H1 (cell line): ENCODE measurements around the gene CACNG6. TPM values are rescaled to one million over a fixed set of nuclear protein-coding genes. Genes with fewer than 3 reads are reported as not detected.

ENCODE experiments used
- FOSL1 ChIP-seq: IDR thresholded peaks from 2 replicates; pipeline ENCODE4 v1.6.1; 2011; ENCODE audit warnings: mild to moderate bottlenecking, low read depth, low read length, moderate library complexity; ENCODE audit not compliant: insufficient read depth
- MAFK ChIP-seq: IDR thresholded peaks from 2 replicates; pipeline ENCODE4 v1.6.1; 2012; ENCODE audit warnings: low read depth, mild to moderate bottlenecking, improper control_type of control experiment, low read length
- RNF2 ChIP-seq: fragments of 200-900, 300-1000 bp; sonication (generic); IDR thresholded peaks from 2 replicates; pipeline ENCODE4 v1.7.1; 2016; ENCODE audit warnings: borderline replicate concordance, low read depth, mild to moderate bottlenecking, antibody characterized with exemption, low read length; ENCODE audit not compliant: poor library complexity, severe bottlenecking; ENCODE audit errors: missing control alignments
- polyA plus RNA-seq, 7 experiments: library from polyadenylated mRNA; depleted of rRNA in 3 of 7; stranded (reverse) in 5 of 7; unstranded in 2 of 7; fragments of >200 nt in 5 of 7; fragments of 200-250 nt in 2 of 7; gene quantifications; 1 replicate in 5 of 7; 2 replicates in 1 of 7; 4 replicates in 1 of 7; pipeline versions ENCODE4 v1.2.1 to v1.2.3, GENCODE V29; 2011 to 2013; ENCODE audit warnings: missing spikeins in 2 of 7, mixed read lengths in 2 of 7
- total RNA-seq: library from RNA; stranded (reverse); fragmentation: NEBNext Ultra II Directional; extraction: Animal tissue kit (Norgen Biotek cat#: 25700); gene quantifications from 2 replicates; pipeline ENCODE4 v1.2.1, GENCODE V29; 2021

The CACNG6 gene
- total and polyA plus RNA-seq, 2 of the 8 experiments (the other 6 are each of a cell fraction or from before 2014, with no cell fraction given), result 1.2 to 1.6 TPM

GRCh38 chr19:53951947-53952346 lies 39.5 kb upstream of the CACNG6 start (continued):
- TF ChIP-seq FOSL1, result no peak
- TF ChIP-seq RNF2, result no peak
- TF ChIP-seq MAFK, result no peak
